IMR-90 (cell line): ENCODE measurements around the gene PIK3R5. TPM values are rescaled to one million over a fixed set of nuclear protein-coding genes. Genes with fewer than 3 reads are reported as not detected.

Source experiments
- ATAC-seq: fragments of 200-7000 bp; cut with Tn5 transposase; 2 replicates; pipeline ENCODE4 v1.9.1; 2020; ENCODE audit warnings: low read depth, mild to moderate bottlenecking, moderate library complexity
- BruUV-seq: library from RNA; stranded (reverse); fragments of 400-500 nt; replicated peaks from 2 replicates; lab custom pipeline; 2021; lab: Mats Ljungman, UMichigan
- CTCF ChIA-PET: fragments of 300-600 bp; formaldehyde crosslinking; extraction: SDS; loops from one replicate; lab custom pipeline; 2021; ENCODE audit warnings: antibody characterized with exemption; lab: Yijun Ruan, JAX
- POLR2A ChIA-PET: fragments of 300-600 bp; sonication (Branson Sonifier 250); formaldehyde crosslinking; loops from one replicate; lab custom pipeline; 2022; ENCODE audit warnings: antibody characterized with exemption; ENCODE audit not compliant: unreplicated experiment; lab: Charles Lee
- DNase-seq: peaks from one replicate; pipeline ENCODE4 v3.0.0; 2013
- H2AFZ ChIP-seq: replicated peaks from 2 replicates; pipeline ENCODE3; 2013; ENCODE audit warnings: low read length, mild to moderate bottlenecking; ENCODE audit not compliant: poor library complexity
- H2AK5ac ChIP-seq: 2 replicates; pipeline ENCODE4 v1.6.1; 2013; ENCODE audit warnings: low read depth, low read length, inconsistent platforms
- H2AK9ac ChIP-seq: replicated peaks from 2 replicates; pipeline ENCODE3; 2013; ENCODE audit warnings: mild to moderate bottlenecking, low read depth, low read length, moderate library complexity; ENCODE audit not compliant: poor library complexity
- H2BK120ac ChIP-seq: 2 replicates; pipeline ENCODE4 v1.6.1; 2013; ENCODE audit warnings: low read depth, low read length, inconsistent platforms
- H2BK15ac ChIP-seq: 3 replicates; pipeline ENCODE4 v1.6.1; 2013; ENCODE audit warnings: low read depth, low read length, inconsistent platforms
- H2BK20ac ChIP-seq: 2 replicates; pipeline ENCODE4 v1.6.1; 2013; ENCODE audit warnings: low read depth, mild to moderate bottlenecking, inconsistent platforms, low read length, moderate library complexity
- H2BK5ac ChIP-seq: 2 replicates; pipeline ENCODE4 v1.6.1; 2013; ENCODE audit warnings: mild to moderate bottlenecking, low read depth, low read length, inconsistent platforms; ENCODE audit not compliant: poor library complexity, severe bottlenecking
- H3K14ac ChIP-seq: replicated peaks from 2 replicates; pipeline ENCODE4 v1.6.1; 2013; ENCODE audit warnings: low read depth, low read length, inconsistent platforms
- H3K18ac ChIP-seq: 2 replicates; pipeline ENCODE4 v1.6.1; 2013; ENCODE audit warnings: low read depth, low read length, control low read depth
- H3K23ac ChIP-seq: 2 replicates; pipeline ENCODE4 v1.6.1; 2013; ENCODE audit warnings: low read depth, low read length, inconsistent platforms
- H3K27ac ChIP-seq: 2 replicates; pipeline ENCODE4 v1.5.1; 2013; ENCODE audit warnings: mild to moderate bottlenecking, control low read depth, low read length; ENCODE audit not compliant: insufficient read depth
- H3K27me3 ChIP-seq: 2 replicates; pipeline ENCODE4 v1.6.1; 2013; ENCODE audit warnings: low read length; ENCODE audit not compliant: control insufficient read depth, insufficient read depth
- H3K36me3 ChIP-seq: 2 replicates; pipeline ENCODE4 v1.6.1; 2013; ENCODE audit warnings: low read length, mixed read lengths; ENCODE audit not compliant: control insufficient read depth, insufficient read depth
- H3K4ac ChIP-seq: 2 replicates; pipeline ENCODE4 v1.6.1; 2013; ENCODE audit warnings: low read depth, low read length, inconsistent platforms
- H3K4me1 ChIP-seq: 2 replicates; pipeline ENCODE4 v1.6.1; 2013; ENCODE audit warnings: low read length, mixed read lengths; ENCODE audit not compliant: control insufficient read depth, insufficient read depth
- H3K4me2 ChIP-seq: 2 replicates; pipeline ENCODE4 v1.6.1; 2013; ENCODE audit warnings: low read depth, mild to moderate bottlenecking, control low read depth, low read length, moderate library complexity
- H3K4me3 ChIP-seq: 2 replicates; pipeline ENCODE4 v1.5.1; 2013; ENCODE audit warnings: low read depth, mild to moderate bottlenecking, control low read depth, low read length, moderate library complexity; ENCODE audit not compliant: insufficient read depth
- H3K56ac ChIP-seq: 2 replicates; pipeline ENCODE4 v1.6.1; 2013; ENCODE audit warnings: low read length, inconsistent platforms; ENCODE audit not compliant: insufficient read depth; ENCODE audit errors: extremely low read depth
- H3K79me1 ChIP-seq, 2 experiments: 2 replicates each; pipeline ENCODE4 v1.6.1; 2013; ENCODE audit warnings: low read length in 2 of 2, inconsistent platforms in 1 of 2, low read depth in 1 of 2
- H3K9ac ChIP-seq: 2 replicates; pipeline ENCODE4 v1.6.1; 2013; ENCODE audit warnings: low read depth, low read length, control low read depth
- H3K9me1 ChIP-seq: 2 replicates; pipeline ENCODE4 v1.6.1; 2013; ENCODE audit warnings: low read length, inconsistent platforms; ENCODE audit not compliant: insufficient read depth
- H3K9me3 ChIP-seq: 2 replicates; pipeline ENCODE4 v1.6.1; 2013; ENCODE audit warnings: low read length; ENCODE audit not compliant: control insufficient read depth, insufficient read depth
- H4K20me1 ChIP-seq: 2 replicates; pipeline ENCODE4 v1.6.1; 2013; ENCODE audit warnings: low read length, inconsistent platforms; ENCODE audit not compliant: insufficient read depth
- H4K5ac ChIP-seq: 2 replicates; pipeline ENCODE4 v1.6.1; 2013; ENCODE audit warnings: mild to moderate bottlenecking, low read depth, low read length, control low read depth
- H4K8ac ChIP-seq, 2 experiments: 2 replicates each; pipeline ENCODE4 v1.6.1; 2013; ENCODE audit warnings: low read depth in 2 of 2, low read length in 2 of 2, control low read depth in 1 of 2, inconsistent platforms in 1 of 2
- H4K91ac ChIP-seq: 2 replicates; pipeline ENCODE4 v1.6.1; 2013; ENCODE audit warnings: low read depth, low read length, inconsistent platforms; ENCODE audit not compliant: insufficient read depth
- BHLHE40 ChIP-seq: fragments of 150-350 bp; IDR thresholded peaks from 2 replicates; pipeline ENCODE4 v1.6.1; 2016; ENCODE audit warnings: mild to moderate bottlenecking, low read depth, low read length
- CEBPB ChIP-seq: IDR thresholded peaks from 2 replicates; pipeline ENCODE4 v1.6.1; 2012; ENCODE audit warnings: low read depth, low read length, improper control_type of control experiment
- CHD1 ChIP-seq: IDR thresholded peaks from 2 replicates; pipeline ENCODE4 v1.6.1; 2012; ENCODE audit warnings: low read depth, low read length, improper control_type of control experiment
- ELK1 ChIP-seq: fragments of 150-350 bp; IDR thresholded peaks from 2 replicates; pipeline ENCODE4 v1.6.1; 2016; ENCODE audit warnings: low read depth, mild to moderate bottlenecking, low read length, moderate library complexity, borderline replicate concordance
- FOS ChIP-seq: fragments of 150-350 bp; IDR thresholded peaks from 2 replicates; pipeline ENCODE4 v1.6.1; 2016; ENCODE audit warnings: low read depth, low read length
- MAFK ChIP-seq: IDR thresholded peaks from 2 replicates; pipeline ENCODE4 v1.6.1; 2012; ENCODE audit warnings: low read depth, low read length, improper control_type of control experiment
- MAZ ChIP-seq: IDR thresholded peaks from 2 replicates; pipeline ENCODE4 v1.6.1; 2012; ENCODE audit warnings: low read depth, mild to moderate bottlenecking, low read length, improper control_type of control experiment, moderate library complexity, borderline replicate concordance
- MXI1 ChIP-seq: IDR thresholded peaks from 2 replicates; pipeline ENCODE4 v1.6.1; 2012; ENCODE audit warnings: low read depth, mild to moderate bottlenecking, low read length, moderate library complexity, borderline replicate concordance
- NFE2L2 ChIP-seq: fragments of 150-350 bp; IDR thresholded peaks from 2 replicates; pipeline ENCODE4 v1.6.1; 2016; ENCODE audit warnings: low read depth, mild to moderate bottlenecking, low read length
- POLR2A ChIP-seq: IDR thresholded peaks from 2 replicates; pipeline ENCODE4 v1.6.1; 2012; ENCODE audit warnings: mild to moderate bottlenecking, low read depth, low read length
- RAD21 ChIP-seq: IDR thresholded peaks from 2 replicates; pipeline ENCODE4 v1.6.1; 2012; ENCODE audit warnings: low read length, improper control_type of control experiment
- RCOR1 ChIP-seq: IDR thresholded peaks from 2 replicates; pipeline ENCODE4 v1.6.1; 2012; ENCODE audit warnings: mild to moderate bottlenecking, low read length, improper control_type of control experiment; ENCODE audit not compliant: insufficient replicate concordance
- RFX5 ChIP-seq: IDR thresholded peaks from 2 replicates; pipeline ENCODE4 v1.8.0; 2012; ENCODE audit warnings: low read depth, mild to moderate bottlenecking, low read length, moderate library complexity
- SMC3 ChIP-seq: fragments of 150-350 bp; IDR thresholded peaks from 2 replicates; pipeline ENCODE4 v1.6.1; 2016; ENCODE audit warnings: low read depth, mild to moderate bottlenecking, antibody characterized with exemption, low read length, moderate library complexity
- USF2 ChIP-seq: fragments of 150-350 bp; IDR thresholded peaks from 2 replicates; pipeline ENCODE4 v1.6.1; 2017; ENCODE audit warnings: mild to moderate bottlenecking, antibody characterized with exemption, low read length, low read depth
- WGBS, 2 experiments: methylation state at CpG; one replicate each; pipeline versions ENCODE4 v1.1.5 to v1.1.7; 2013; ENCODE audit warnings: missing lambda C conversion rate in 2 of 2; ENCODE audit not compliant: insufficient read length in 1 of 2; ENCODE audit errors: extremely low coverage in 2 of 2; 5-methylcytosine and 5-hydroxymethylcytosine counted together
- dilution Hi-C: fragments of 300-500 bp; cut with HindIII; formaldehyde crosslinking; loops from one replicate; pipeline ENCODE4 v1.14.3; 2018; ENCODE audit warnings: low sequenced_read_pairs; ENCODE audit not compliant: unreplicated experiment
- in situ Hi-C: fragments of 300-500 bp; cut with MboI; formaldehyde crosslinking; loops from 3 replicates; pipeline ENCODE4 v1.14.3; 2019; ENCODE audit warnings: low sequenced_read_pairs, inconsistent platforms, mixed read lengths
- intact Hi-C: fragments of 100-400 bp; cut with micrococcal nuclease; formaldehyde crosslinking; loops from 2 replicates; pipeline ENCODE4 v1.10.0; 2022
- polyA plus RNA-seq, 3 experiments: library from polyadenylated mRNA; depleted of rRNA; stranded (reverse); fragments of >200 nt; gene quantifications; 2 replicates each; pipeline ENCODE4 v1.2.3, GENCODE V29; 2012; ENCODE audit warnings: low replicate concordance in 1 of 3
- total RNA-seq: library from RNA; depleted of rRNA; stranded (reverse); fragments of >200 nt; gene quantifications from 2 replicates; pipeline ENCODE4 v1.2.3, GENCODE V29; 2012
- TF ChIP-seq, protein P1 (sequence below): conservative IDR thresholded peaks from 2 replicates; pipeline ENCODE4 v1.5.1; 2012; ENCODE audit warnings: mild to moderate bottlenecking, low read depth, low read length, improper control_type of control experiment

Gene PIK3R5
- total and polyA plus RNA-seq, 2 of the 4 experiments (the other 2 are of a cell fraction), result not detected

- TF ChIP-seq MAZ, result no peak
- no peak for TF ChIP-seq MAFK
- no peak for TF ChIP-seq RAD21
- TF ChIP-seq POLR2A, result no peak
- TF ChIP-seq, protein P1, sequence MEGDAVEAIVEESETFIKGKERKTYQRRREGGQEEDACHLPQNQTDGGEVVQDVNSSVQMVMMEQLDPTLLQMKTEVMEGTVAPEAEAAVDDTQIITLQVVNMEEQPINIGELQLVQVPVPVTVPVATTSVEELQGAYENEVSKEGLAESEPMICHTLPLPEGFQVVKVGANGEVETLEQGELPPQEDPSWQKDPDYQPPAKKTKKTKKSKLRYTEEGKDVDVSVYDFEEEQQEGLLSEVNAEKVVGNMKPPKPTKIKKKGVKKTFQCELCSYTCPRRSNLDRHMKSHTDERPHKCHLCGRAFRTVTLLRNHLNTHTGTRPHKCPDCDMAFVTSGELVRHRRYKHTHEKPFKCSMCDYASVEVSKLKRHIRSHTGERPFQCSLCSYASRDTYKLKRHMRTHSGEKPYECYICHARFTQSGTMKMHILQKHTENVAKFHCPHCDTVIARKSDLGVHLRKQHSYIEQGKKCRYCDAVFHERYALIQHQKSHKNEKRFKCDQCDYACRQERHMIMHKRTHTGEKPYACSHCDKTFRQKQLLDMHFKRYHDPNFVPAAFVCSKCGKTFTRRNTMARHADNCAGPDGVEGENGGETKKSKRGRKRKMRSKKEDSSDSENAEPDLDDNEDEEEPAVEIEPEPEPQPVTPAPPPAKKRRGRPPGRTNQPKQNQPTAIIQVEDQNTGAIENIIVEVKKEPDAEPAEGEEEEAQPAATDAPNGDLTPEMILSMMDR, result no peak
- no peak for TF ChIP-seq RFX5
- TF ChIP-seq USF2, result no peak
- TF ChIP-seq FOS, result no peak
- TF ChIP-seq BHLHE40, result no peak
- TF ChIP-seq RCOR1, result no peak
- no peak for TF ChIP-seq MXI1
- no peak for TF ChIP-seq SMC3
- TF ChIP-seq ELK1, result no peak
- TF ChIP-seq CHD1, result no peak
- no peak for TF ChIP-seq NFE2L2
- no peak for TF ChIP-seq CEBPB
- no peak for DNase-seq
- Histone ChIP-seq H4K8ac (no peak overlapping the region), H2AK9ac (no peak overlapping the region), H3K36me3 (no peaks in the 10 kb centered on the region), H3K27ac (no peak overlapping the region), H4K20me1 (no peaks in the 10 kb centered on the region), H3K4me2 (no peak overlapping the region), H2AK5ac (no peak overlapping the region), H4K5ac (no peak overlapping the region), H2AFZ (no peak overlapping the region), H2BK120ac (no peak overlapping the region), H3K79me1 (no peaks in the 10 kb centered on the region), H3K9me1 (no peaks in the 10 kb centered on the region), H3K56ac (no peak overlapping the region), H3K14ac (no peak overlapping the region), H3K4me1 (no peaks in the 10 kb centered on the region), H2BK20ac (no peak overlapping the region), H3K18ac (no peak overlapping the region), H3K9me3 (peaks cover 19% of the 10 kb centered on the region), H3K4ac (no peak overlapping the region), H2BK15ac (no peak overlapping the region), H3K4me3 (no peak overlapping the region), H3K23ac (no peak overlapping the region), H3K9ac (no peak overlapping the region), H4K91ac (no peak overlapping the region), H2BK5ac (no peak overlapping the region), H3K27me3 (no peaks in the 10 kb centered on the region)
- no TSS peak for BruUV-seq
- ChIA-PET POLR2A (no interaction called here), CTCF (no interaction called here)
- no peak for ATAC-seq
- in situ Hi-C loops, result no loop called here
- dilution Hi-C loops, result no loop called here
- intact Hi-C loops, result no loop called here
- 65% methylated on average over 3 of the region's 6 CpGs; no CpG with 5 or more reads in 1 of the 2 experiments for whole genome bisulfite sequencing, 2 experiments
Measured at GRCh38 chr17:8924595-8924994, 40.9 kb downstream of the PIK3R5 start.
